CD14-positive monocyte (primary cell): Measurements from ENCODE around the gene OSBPL2. TPM values are rescaled to one million over a fixed set of nuclear protein-coding genes. Genes with fewer than 3 reads are reported as not detected.

ENCODE experiments used
- DNase-seq, 3 donors: peaks; one replicate each; pipeline ENCODE4 v3.0.0-alpha.2; 2011 to 2022
- H2AFZ ChIP-seq: 2 replicates; pipeline ENCODE4 v1.6.0; 2012; ENCODE audit warnings: mild to moderate bottlenecking, low read depth, low read length, inconsistent platforms; ENCODE audit not compliant: insufficient read depth, poor library complexity, severe bottlenecking
- H3K27ac ChIP-seq, 2 donors: 1 replicate in 1 of 2; 2 replicates in 1 of 2; pipeline ENCODE4 v1.5.1; 2012 to 2013; ENCODE audit warnings: low read length in 2 of 2, control low read depth in 1 of 2, inconsistent platforms in 1 of 2, low read depth in 1 of 2, mild to moderate bottlenecking in 1 of 2
- H3K27me3 ChIP-seq, 2 donors: one replicate each; pipeline versions ENCODE4 v1.6.0 to v1.6.1; 2011 to 2013; ENCODE audit warnings: low read length in 2 of 2; ENCODE audit not compliant: control insufficient read depth in 2 of 2, insufficient read depth in 2 of 2
- H3K36me3 ChIP-seq, 2 donors: replicated peaks in 1 of 2; 1 replicate in 1 of 2; 2 replicates in 1 of 2; pipeline versions ENCODE4 v1.5.1 to v1.6.1; 2012 to 2013; ENCODE audit warnings: low read length in 2 of 2, control low read depth in 1 of 2, inconsistent platforms in 1 of 2, mild to moderate bottlenecking in 1 of 2; ENCODE audit not compliant: insufficient read depth in 2 of 2, control insufficient read depth in 1 of 2
- H3K4me1 ChIP-seq, 2 donors: 1 replicate in 1 of 2; 2 replicates in 1 of 2; pipeline versions ENCODE4 v1.5.1 to v1.6.1; 2012 to 2013; ENCODE audit warnings: low read length in 2 of 2, control low read depth in 1 of 2, inconsistent platforms in 1 of 2, mild to moderate bottlenecking in 1 of 2, moderate library complexity in 1 of 2; ENCODE audit not compliant: insufficient read depth in 2 of 2, control insufficient read depth in 1 of 2
- H3K4me2 ChIP-seq: replicated peaks from 2 replicates; pipeline ENCODE3; 2012; ENCODE audit warnings: low read length, moderate library complexity, mild to moderate bottlenecking; ENCODE audit not compliant: poor library complexity, severe bottlenecking; ENCODE audit errors: extremely low read depth
- H3K4me3 ChIP-seq, 3 experiments: fragments of 200-600 bp in 1 of 3; sonication (generic) in 1 of 3; replicated peaks in 1 of 3; 1 replicate in 2 of 3; 2 replicates in 1 of 3; pipeline ENCODE4 v1.5.1; 2011 to 2013; ENCODE audit warnings: low read length in 3 of 3, mild to moderate bottlenecking in 3 of 3, control low read depth in 2 of 3, low read depth in 2 of 3, inconsistent platforms in 1 of 3, moderate library complexity in 1 of 3
- H3K79me2 ChIP-seq: 2 replicates; pipeline ENCODE4 v1.6.0; 2012; ENCODE audit warnings: mild to moderate bottlenecking, control low read depth, inconsistent platforms, low read length, moderate library complexity; ENCODE audit not compliant: insufficient read depth
- H3K9ac ChIP-seq: 2 replicates; pipeline ENCODE4 v1.6.0; 2017; ENCODE audit warnings: low read length, mild to moderate bottlenecking; ENCODE audit not compliant: insufficient read depth, poor library complexity, severe bottlenecking
- H3K9me3 ChIP-seq, 2 donors: replicated peaks in 1 of 2; 1 replicate in 1 of 2; 2 replicates in 1 of 2; pipeline versions ENCODE4 v1.5.1 to v1.6.1; 2012 to 2013; ENCODE audit warnings: low read length in 2 of 2, control low read depth in 1 of 2; ENCODE audit not compliant: control insufficient read depth in 1 of 2, insufficient read depth in 1 of 2
- H4K20me1 ChIP-seq: 2 replicates; pipeline ENCODE4 v1.6.0; 2012; ENCODE audit warnings: mild to moderate bottlenecking, low read length, control low read depth, moderate library complexity; ENCODE audit not compliant: insufficient read depth
- H3K27ac Mint-ChIP-seq, 7 donors: one replicate each; pipeline ENCODE4 v1.8.0; 2020; ENCODE audit warnings: mild to moderate bottlenecking in 7 of 7, mixed read lengths in 7 of 7, moderate library complexity in 6 of 7, inconsistent platforms in 2 of 7
- H3K27me3 Mint-ChIP-seq, 3 donors: one replicate each; pipeline ENCODE4 v1.8.0; 2021 to 2022; ENCODE audit warnings: low read depth in 3 of 3, mild to moderate bottlenecking in 3 of 3, mixed read lengths in 3 of 3, moderate library complexity in 3 of 3, inconsistent platforms in 1 of 3
- H3K36me3 Mint-ChIP-seq, 2 donors: one replicate each; pipeline ENCODE4 v1.8.0; 2020; ENCODE audit warnings: mixed read lengths in 2 of 2, inconsistent platforms in 1 of 2, mild to moderate bottlenecking in 1 of 2
- H3K4me1 Mint-ChIP-seq: one replicate; pipeline ENCODE4 v1.8.0; 2020; ENCODE audit warnings: mild to moderate bottlenecking, mixed read lengths
- H3K4me3 Mint-ChIP-seq, 2 donors: one replicate each; pipeline ENCODE4 v1.8.0; 2020; ENCODE audit warnings: mild to moderate bottlenecking in 2 of 2, mixed read lengths in 2 of 2, moderate library complexity in 1 of 2
- H3K9me3 Mint-ChIP-seq, 7 donors: one replicate each; pipeline ENCODE4 v1.8.0; 2020 to 2022; ENCODE audit warnings: mixed read lengths in 7 of 7, mild to moderate bottlenecking in 6 of 7, moderate library complexity in 6 of 7, inconsistent platforms in 2 of 7
- CTCF ChIP-seq: fragments of 200-600 bp; IDR thresholded peaks from one replicate; pipeline ENCODE4 v1.8.0; 2022; ENCODE audit warnings: antibody characterized with exemption, mild to moderate bottlenecking
- WGBS: methylation state at CpG from one replicate; pipeline ENCODE4 v1.1.5; 2013; ENCODE audit warnings: missing lambda C conversion rate; ENCODE audit not compliant: insufficient coverage; 5-methylcytosine and 5-hydroxymethylcytosine counted together
- intact Hi-C, 2 donors: fragments of 100-400 bp; cut with micrococcal nuclease; formaldehyde crosslinking; loops; one replicate each; pipeline versions ENCODE4 v1.15.0 to v1.15.1; 2023
- polyA plus RNA-seq, 3 donors: library from polyadenylated mRNA; depleted of rRNA in 1 of 3; unstranded in 2 of 3; stranded (reverse) in 1 of 3; fragments of 300-500 nt in 2 of 3; fragments of >200 nt in 1 of 3; fragmentation: Illumina TruSeq in 2 of 3; gene quantifications; 1 replicate in 2 of 3; 2 replicates in 1 of 3; pipeline ENCODE4 v1.2.3, GENCODE V29; 2012 to 2021

Gene OSBPL2
- polyA plus RNA-seq, 3 donors: 12.9 to 29.1 (median 17.9) TPM

GRCh38 chr20:62215991-62216635 lies 22.2 kb upstream of the OSBPL2 start:
- 89% methylated on average over 39 of the region's 40 CpGs for WGBS
- H3K4me2 ChIP-seq: no peak overlapping the region
- intact Hi-C loops: no loop called here

More at GRCh38 chr20:62215991-62216635, 22.2 kb upstream of the OSBPL2 start:
- H3K27me3 Mint-ChIP-seq: peaks cover 23 to 48% (median 35%) of the 10 kb centered on the region in 3 donors
- H3K9ac ChIP-seq: no peak overlapping the region
- no peaks in the 10 kb centered on the region for H3K4me1 Mint-ChIP-seq
- H3K36me3 Mint-ChIP-seq: no peaks in the 10 kb centered on the region
- no peaks in the 10 kb centered on the region for H4K20me1 ChIP-seq
- DNase-seq: no peak
- peaks cover 0 to 5% (median 1%) of the 10 kb centered on the region in 7 donors for H3K9me3 Mint-ChIP-seq
- H3K9me3 ChIP-seq: peaks cover 0 to 3% of the 10 kb centered on the region in 2 donors
- no peak overlapping the region for H3K4me3 ChIP-seq
- no peak overlapping the region for H3K27ac Mint-ChIP-seq
- no peaks in the 10 kb centered on the region for H3K79me2 ChIP-seq
- no peak overlapping the region for H3K27ac ChIP-seq
- no peak overlapping the region for H3K4me3 Mint-ChIP-seq
- TF ChIP-seq CTCF: no peak
- no peaks in the 10 kb centered on the region for H3K4me1 ChIP-seq
- no peak overlapping the region for H2AFZ ChIP-seq
- H3K27me3 ChIP-seq: peaks cover 6 to 28% of the 10 kb centered on the region in 2 donors
- no peaks in the 10 kb centered on the region for H3K36me3 ChIP-seq
